DOHH2 (cell line): ENCODE measurements around the gene CAPG.

Experiments used
- H3F3A ChIP-seq: fragments of 200-600 bp; sonication (generic), shearing (Covaris generic); 2 replicates; pipeline ENCODE4 v1.6.0; 2016; ENCODE audit warnings: antibody characterized with exemption, mild to moderate bottlenecking; ENCODE audit not compliant: control insufficient read depth, insufficient read depth
- H3K27ac ChIP-seq: fragments of 200-600 bp; sonication (generic); 2 replicates; pipeline ENCODE4 v1.5.1; 2014; ENCODE audit warnings: low read depth, mild to moderate bottlenecking, low read length, moderate library complexity
- H3K27me3 ChIP-seq: fragments of 200-600 bp; sonication (generic); 2 replicates; pipeline ENCODE4 v1.6.1; 2014; ENCODE audit warnings: mild to moderate bottlenecking, low read length, mixed read lengths; ENCODE audit not compliant: control insufficient read depth
- H3K36me3 ChIP-seq: fragments of 200-600 bp; sonication (generic); 2 replicates; pipeline ENCODE4 v1.6.1; 2014; ENCODE audit warnings: mild to moderate bottlenecking, low read length, moderate library complexity, mixed read lengths; ENCODE audit not compliant: control insufficient read depth
- H3K4me1 ChIP-seq: fragments of 200-600 bp; sonication (generic); 2 replicates; pipeline ENCODE4 v1.6.1; 2014; ENCODE audit warnings: mild to moderate bottlenecking, low read length, mixed read lengths; ENCODE audit not compliant: control insufficient read depth
- H3K4me2 ChIP-seq: fragments of 200-600 bp; sonication (generic); 2 replicates; pipeline ENCODE4 v1.6.0; 2014; ENCODE audit warnings: mild to moderate bottlenecking, low read length, moderate library complexity
- H3K4me3 ChIP-seq: fragments of 200-600 bp; sonication (generic); 2 replicates; pipeline ENCODE4 v1.5.1; 2014; ENCODE audit warnings: mild to moderate bottlenecking, low read length, mixed read lengths
- H3K79me2 ChIP-seq: fragments of 200-600 bp; sonication (generic); 2 replicates; pipeline ENCODE4 v1.6.1; 2014; ENCODE audit warnings: mild to moderate bottlenecking, low read length, mixed read lengths; ENCODE audit not compliant: control insufficient read depth
- H3K9me2 ChIP-seq: fragments of 200-600 bp; sonication (generic); replicated peaks from 2 replicates; pipeline ENCODE4 v1.6.1; 2014; ENCODE audit warnings: mild to moderate bottlenecking, low read length, mixed read lengths; ENCODE audit not compliant: control insufficient read depth
- H3K9me3 ChIP-seq: fragments of 200-600 bp; sonication (generic); 2 replicates; pipeline ENCODE4 v1.6.1; 2014; ENCODE audit warnings: antibody characterized with exemption, low read length, mixed read lengths; ENCODE audit not compliant: control insufficient read depth, insufficient read depth
- H4K20me1 ChIP-seq: fragments of 200-600 bp; sonication (generic); 2 replicates; pipeline ENCODE4 v1.6.0; 2014; ENCODE audit warnings: low read depth, mild to moderate bottlenecking, antibody characterized with exemption, low read length, moderate library complexity; ENCODE audit not compliant: control insufficient read depth, insufficient read depth
- EZH2phosphoT487 ChIP-seq: fragments of 200-600 bp; sonication (generic); IDR thresholded peaks from 2 replicates; pipeline ENCODE4 v1.6.1; 2017; ENCODE audit warnings: borderline replicate concordance, mild to moderate bottlenecking, antibody characterized with exemption, low read length, moderate library complexity, mixed read lengths
- TF ChIP-seq, protein P1 (sequence below): fragments of 200-600 bp; sonication (generic); IDR thresholded peaks from one replicate; pipeline ENCODE4 v1.5.1; 2014; ENCODE audit warnings: antibody characterized with exemption, mild to moderate bottlenecking, low read depth, low read length; ENCODE audit not compliant: poor library complexity, severe bottlenecking

Gene CAPG

DNA sequence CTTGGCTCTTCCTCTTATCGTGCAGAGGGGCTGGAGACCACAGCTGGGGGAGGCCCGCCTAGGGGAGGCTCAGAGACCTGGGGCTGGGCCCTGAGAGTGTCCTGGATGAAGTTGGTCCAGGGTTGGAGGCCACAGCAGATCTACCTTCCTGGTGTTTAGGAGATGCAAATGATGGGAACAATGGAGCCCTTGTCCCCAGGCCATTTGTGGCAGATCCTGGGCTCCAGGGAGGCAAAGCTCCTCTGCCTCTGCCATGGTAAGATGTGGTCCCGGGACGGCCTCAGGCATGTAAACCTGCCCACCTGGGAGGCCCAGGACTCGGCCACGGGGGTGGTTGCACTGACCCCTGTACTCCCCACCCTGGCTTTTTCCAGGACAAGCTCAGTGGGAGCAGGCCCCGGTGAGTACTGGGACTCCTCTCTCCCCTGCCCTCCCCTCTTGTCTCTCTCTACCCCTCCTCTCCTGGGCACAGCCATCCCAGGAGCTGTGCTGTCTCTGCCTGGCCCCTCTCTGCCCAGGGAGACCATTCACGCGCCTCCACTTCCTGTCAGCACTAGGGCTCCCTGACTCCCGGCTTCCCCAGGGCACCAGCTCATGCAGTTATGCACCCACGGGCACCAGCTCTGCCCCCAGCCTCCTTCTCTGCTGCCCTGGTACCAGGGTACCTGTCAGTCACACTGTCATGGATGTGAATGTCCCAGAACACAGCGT is 19.2 kb upstream of the CAPG start:
- no peaks in the 10 kb centered on the region for H3K27me3 ChIP-seq

DNA sequence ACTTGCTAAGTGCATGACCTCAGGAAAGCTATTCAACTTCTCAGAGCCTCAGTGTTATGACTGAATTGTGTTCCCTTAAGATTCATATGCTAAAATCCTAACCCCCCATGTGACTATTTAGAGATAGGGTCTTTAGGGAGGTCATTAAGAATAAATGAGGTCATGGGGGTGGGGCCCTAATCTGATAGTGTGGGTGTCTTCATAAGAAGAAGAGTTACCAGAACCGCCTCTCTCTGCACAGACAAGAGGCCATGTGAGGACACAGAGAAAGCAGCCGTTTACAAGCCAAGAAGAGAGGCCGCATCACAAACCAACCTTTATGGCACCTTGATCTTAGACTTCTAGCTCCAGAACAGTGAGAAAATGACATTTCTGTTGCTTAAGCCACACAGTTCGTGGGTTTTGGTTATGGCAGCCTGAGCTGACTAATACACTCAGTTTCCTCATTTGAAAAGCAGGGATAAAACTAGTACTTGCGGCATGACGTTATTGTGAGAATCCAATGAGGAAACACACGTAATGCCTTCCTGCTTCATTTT is 18.2 kb upstream of the CAPG start:
- TF ChIP-seq, protein P1, sequence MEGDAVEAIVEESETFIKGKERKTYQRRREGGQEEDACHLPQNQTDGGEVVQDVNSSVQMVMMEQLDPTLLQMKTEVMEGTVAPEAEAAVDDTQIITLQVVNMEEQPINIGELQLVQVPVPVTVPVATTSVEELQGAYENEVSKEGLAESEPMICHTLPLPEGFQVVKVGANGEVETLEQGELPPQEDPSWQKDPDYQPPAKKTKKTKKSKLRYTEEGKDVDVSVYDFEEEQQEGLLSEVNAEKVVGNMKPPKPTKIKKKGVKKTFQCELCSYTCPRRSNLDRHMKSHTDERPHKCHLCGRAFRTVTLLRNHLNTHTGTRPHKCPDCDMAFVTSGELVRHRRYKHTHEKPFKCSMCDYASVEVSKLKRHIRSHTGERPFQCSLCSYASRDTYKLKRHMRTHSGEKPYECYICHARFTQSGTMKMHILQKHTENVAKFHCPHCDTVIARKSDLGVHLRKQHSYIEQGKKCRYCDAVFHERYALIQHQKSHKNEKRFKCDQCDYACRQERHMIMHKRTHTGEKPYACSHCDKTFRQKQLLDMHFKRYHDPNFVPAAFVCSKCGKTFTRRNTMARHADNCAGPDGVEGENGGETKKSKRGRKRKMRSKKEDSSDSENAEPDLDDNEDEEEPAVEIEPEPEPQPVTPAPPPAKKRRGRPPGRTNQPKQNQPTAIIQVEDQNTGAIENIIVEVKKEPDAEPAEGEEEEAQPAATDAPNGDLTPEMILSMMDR: no peak
- no peak for TF ChIP-seq EZH2phosphoT487
- H3K79me2 ChIP-seq: no peaks in the 10 kb centered on the region
- peaks cover 6% of the 10 kb centered on the region; the same call in 1 of the 2 replicates for H3K4me1 ChIP-seq
- H3K9me2 ChIP-seq: no peaks in the 10 kb centered on the region
- H3F3A ChIP-seq: no peaks in the 10 kb centered on the region
- no peaks in the 10 kb centered on the region for H4K20me1 ChIP-seq
- no peaks in the 10 kb centered on the region for H3K36me3 ChIP-seq
- no peak overlapping the region for H3K27ac ChIP-seq
- H3K27me3 ChIP-seq: no peaks in the 10 kb centered on the region
- H3K4me2 ChIP-seq: no peak overlapping the region
- no peak overlapping the region for H3K4me3 ChIP-seq
- H3K9me3 ChIP-seq: no peaks in the 10 kb centered on the region

More for the DNA sequence above, 19.2 kb upstream of the CAPG start:
- TF ChIP-seq EZH2phosphoT487: no peak
- TF ChIP-seq, protein P1: no peak
- no peaks in the 10 kb centered on the region for H3K36me3 ChIP-seq
- no peak overlapping the region for H3K27ac ChIP-seq
- H3K9me3 ChIP-seq: no peaks in the 10 kb centered on the region
- no peak overlapping the region for H3K4me3 ChIP-seq
- no peaks in the 10 kb centered on the region for H4K20me1 ChIP-seq
- peaks cover 6% of the 10 kb centered on the region; the same call in 1 of the 2 replicates for H3K4me1 ChIP-seq
- no peak overlapping the region for H3K4me2 ChIP-seq
- no peaks in the 10 kb centered on the region for H3F3A ChIP-seq
- H3K9me2 ChIP-seq: no peaks in the 10 kb centered on the region
- no peaks in the 10 kb centered on the region for H3K79me2 ChIP-seq

DNA sequence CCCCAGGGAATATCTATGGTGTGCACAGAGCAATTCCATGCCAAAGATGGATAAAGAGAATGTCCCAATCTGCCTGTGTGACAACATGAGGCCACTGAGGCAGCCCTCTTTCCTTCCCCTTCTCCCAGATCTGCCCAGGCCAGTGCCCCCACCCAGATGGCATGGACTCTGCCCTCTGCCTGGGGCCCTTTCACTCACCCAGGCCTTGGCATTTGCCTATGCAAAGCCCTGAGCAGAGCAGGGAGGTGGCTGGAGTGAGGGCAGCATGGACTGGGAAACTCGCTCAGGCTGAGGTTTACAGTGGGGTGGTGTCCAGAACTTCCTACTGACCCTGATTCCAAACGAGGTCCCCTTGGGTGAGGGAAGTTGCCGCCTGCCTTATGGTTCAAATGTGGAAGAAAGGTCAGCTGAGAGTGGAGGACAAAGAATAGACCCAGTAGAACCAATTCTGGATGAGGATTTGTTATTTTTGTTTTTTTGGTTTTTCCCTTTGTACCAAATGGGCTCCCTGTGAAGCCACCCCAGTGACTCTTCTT is 17.2 kb upstream of the CAPG start:
- Histone ChIP-seq H3K4me1 (peaks cover 6% of the 10 kb centered on the region; the same call in 1 of the 2 replicates), H3K9me2 (no peaks in the 10 kb centered on the region), H3K36me3 (no peaks in the 10 kb centered on the region), H3K27me3 (no peaks in the 10 kb centered on the region), H3F3A (no peaks in the 10 kb centered on the region), H3K4me2 (no peak overlapping the region), H3K9me3 (no peaks in the 10 kb centered on the region), H3K4me3 (no peak overlapping the region), H4K20me1 (no peaks in the 10 kb centered on the region), H3K27ac (no peak overlapping the region), H3K79me2 (no peaks in the 10 kb centered on the region)
- TF ChIP-seq EZH2phosphoT487: no peak
- TF ChIP-seq, protein P1: no peak
